HG02763 (cell line): ENCODE results near the gene GRIN3A.
"Not testable (repeated sequence)": the region's sequence is repeated elsewhere in the genome, so short reads cannot be mapped to it uniquely, and the experiment has no call there.

ENCODE experiments used
- ATAC-seq: cut with Tn5 transposase; IDR thresholded peaks from one replicate; pipeline ENCODE4 v1.9.1; 2021; ENCODE audit warnings: mild to moderate bottlenecking, moderate library complexity; ENCODE audit not compliant: unreplicated experiment

GRIN3A gene

GRCh38 chr9:101738566-101739183 lies at the start of gene GRIN3A:
Gene GRIN3A, minus strand, starts transcription at chr9:101738647. Its CDS starts 668 bp downstream, at chr9:101737979.
- ATAC-seq = no peak

GRCh38 chr9:101787891-101788290 lies 49.4 kb upstream of the GRIN3A start:
- ATAC-seq = no peak

GRCh38 chr9:101778332-101778731 lies 39.9 kb upstream of the GRIN3A start:
- ATAC-seq = no peak

- no peak for ATAC-seq
These were observed 26.0 kb upstream of the GRIN3A start for GRCh38 chr9:101764472-101764871.

- no peak for ATAC-seq
These were observed 20.0 kb upstream of the GRIN3A start for GRCh38 chr9:101758304-101758930.

- ATAC-seq = no peak
These were observed 15.3 kb upstream of the GRIN3A start for GRCh38 chr9:101753716-101754115.

- ATAC-seq = no peak
These were observed 13.4 kb upstream of the GRIN3A start for GRCh38 chr9:101751895-101752294.

- no peak for ATAC-seq
These were observed 864 bp upstream of the GRIN3A start for GRCh38 chr9:101739311-101739710.

- no peak for ATAC-seq
These were observed 512 bp downstream of the GRIN3A start for GRCh38 chr9:101737705-101738565.

- ATAC-seq = no peak
These were observed 1.2 kb downstream of the GRIN3A start for GRCh38 chr9:101737165-101737704.

GRCh38 chr9:101736717-101737116 lies 1.7 kb downstream of the GRIN3A start:
- ATAC-seq = no peak

GRCh38 chr9:101731429-101731828 lies 7.0 kb downstream of the GRIN3A start:
- ATAC-seq = no peak

- peak; percentile 71 for ATAC-seq
These were observed 10.6 kb downstream of the GRIN3A start for GRCh38 chr9:101727612-101728524.

- ATAC-seq = not testable (repeated sequence)
These were observed 14.2 kb downstream of the GRIN3A start for GRCh38 chr9:101724271-101724670.

- ATAC-seq = no peak
These were observed 20.3 kb downstream of the GRIN3A start for GRCh38 chr9:101718192-101718591.

GRCh38 chr9:101716629-101717028 lies 21.8 kb downstream of the GRIN3A start:
- ATAC-seq = no peak

GRCh38 chr9:101711330-101711941 lies 27.0 kb downstream of the GRIN3A start:
- no peak for ATAC-seq

GRCh38 chr9:101708855-101709254 lies 29.6 kb downstream of the GRIN3A start:
- no peak for ATAC-seq

- no peak for ATAC-seq
These were observed 30.7 kb downstream of the GRIN3A start for GRCh38 chr9:101707721-101708120.

- ATAC-seq = no peak
These were observed 31.4 kb downstream of the GRIN3A start for GRCh38 chr9:101706997-101707396.
